ENCODE data around the gene EIF2AK3. TPM values are rescaled to one million over a fixed set of nuclear protein-coding genes. Genes with fewer than 3 reads are reported as not detected.

EIF2AK3 gene
- total and polyA plus RNA-seq, 2 of the 4 experiments (the other 2 are of a cell fraction): 7.9 to 22.8 TPM

DNA sequence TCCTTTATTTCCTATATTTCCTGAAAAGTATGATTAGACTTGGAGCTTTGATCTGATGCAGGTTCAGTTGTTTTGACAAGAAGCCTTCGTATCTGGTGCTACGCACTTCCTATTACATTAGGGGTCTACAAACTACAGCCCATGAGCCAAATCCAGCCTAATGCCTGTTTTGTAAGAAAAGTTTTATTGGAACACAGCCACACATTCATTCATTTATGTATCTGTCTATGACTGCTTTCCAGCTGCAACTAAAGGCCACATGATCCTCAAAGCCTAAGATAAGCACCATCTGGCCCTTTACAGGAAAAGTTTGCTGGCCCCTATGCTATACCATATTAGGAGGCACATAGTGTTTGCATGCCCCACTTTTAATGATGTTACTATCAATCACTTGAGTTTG, 26.0 kb downstream of the EIF2AK3 start:
- dilution Hi-C loops (cut with HindIII; ENCODE audit: low sequenced_read_pairs, unreplicated experiment) (no loop called here), intact Hi-C loops (cut with micrococcal nuclease) (loop anchor here (5.0 kb wide), 1 partner anchor 56 kb away; no protein-coding TSS in a partner anchor), in situ Hi-C loops (cut with MboI; ENCODE audit: low sequenced_read_pairs) (no loop called here)
- H3K4me2 ChIP-seq (ENCODE audit: low read depth, low read length): 0 out of 2 replicates have a peak overlapping the region, but pooled peaks have one; percentile 31
- H3K9me1 ChIP-seq (ENCODE audit: insufficient read depth, low read length): peaks cover 13% of the 10 kb centered on the region
- no peak overlapping the region for H4K91ac ChIP-seq (ENCODE audit: insufficient read depth, low read depth, low read length)
- H3K56ac ChIP-seq (ENCODE audit: extremely low read depth, insufficient read depth, low read length): no peak overlapping the region
- ChIA-PET CTCF (no interaction called here), POLR2A (ENCODE audit: unreplicated experiment) (no interaction called here)
- H2AK5ac ChIP-seq (ENCODE audit: low read depth, low read length): no peak overlapping the region
- no peak overlapping the region for H2AK9ac ChIP-seq (replicated peaks; ENCODE audit: low read depth, low read length, poor library complexity)
- no peak overlapping the region; the same call in 2 of the 3 replicates for H2BK15ac ChIP-seq (ENCODE audit: low read depth, low read length)
- H4K20me1 ChIP-seq (ENCODE audit: insufficient read depth, low read length): peaks cover 21% of the 10 kb centered on the region; the same call in 1 of the 2 replicates
- peak overlapping the region; percentile 19 for H2BK5ac ChIP-seq (ENCODE audit: low read depth, low read length, poor library complexity, severe bottlenecking)
- H4K8ac ChIP-seq (ENCODE audit: low read depth in 2 of 2, low read length in 2 of 2): peak overlapping the region in 1 of 2 experiments; percentile 46; a peak in 1 of 4 replicates
- H3K4me1 ChIP-seq (ENCODE audit: control insufficient read depth, insufficient read depth, low read length): peaks cover 9% of the 10 kb centered on the region
- H3K23ac ChIP-seq (ENCODE audit: low read depth, low read length): no peak overlapping the region
- TF ChIP-seq, protein P1, sequence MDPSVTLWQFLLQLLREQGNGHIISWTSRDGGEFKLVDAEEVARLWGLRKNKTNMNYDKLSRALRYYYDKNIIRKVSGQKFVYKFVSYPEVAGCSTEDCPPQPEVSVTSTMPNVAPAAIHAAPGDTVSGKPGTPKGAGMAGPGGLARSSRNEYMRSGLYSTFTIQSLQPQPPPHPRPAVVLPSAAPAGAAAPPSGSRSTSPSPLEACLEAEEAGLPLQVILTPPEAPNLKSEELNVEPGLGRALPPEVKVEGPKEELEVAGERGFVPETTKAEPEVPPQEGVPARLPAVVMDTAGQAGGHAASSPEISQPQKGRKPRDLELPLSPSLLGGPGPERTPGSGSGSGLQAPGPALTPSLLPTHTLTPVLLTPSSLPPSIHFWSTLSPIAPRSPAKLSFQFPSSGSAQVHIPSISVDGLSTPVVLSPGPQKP (IDR thresholded peaks at IDR 0.05; ENCODE audit: borderline replicate concordance, low read depth, low read length): no peak
- no peak for TF ChIP-seq MAZ (IDR thresholded peaks at IDR 0.05; ENCODE audit: borderline replicate concordance, low read depth, low read length)
- no peak for TF ChIP-seq FOS (IDR thresholded peaks at IDR 0.05; ENCODE audit: low read depth, low read length)
- no peak for TF ChIP-seq RFX5 (IDR thresholded peaks at IDR 0.05; ENCODE audit: low read depth, low read length)
- no peak for TF ChIP-seq CHD1 (IDR thresholded peaks at IDR 0.05; ENCODE audit: low read depth, low read length)
- no peak for TF ChIP-seq SMC3 (IDR thresholded peaks at IDR 0.05; ENCODE audit: low read depth, low read length)
- no peak for TF ChIP-seq NFE2L2 (IDR thresholded peaks at IDR 0.05; ENCODE audit: low read depth, low read length)
- no peak for TF ChIP-seq RCOR1 (IDR thresholded peaks at IDR 0.05; ENCODE audit: insufficient replicate concordance, low read length)
- TF ChIP-seq MAFK (IDR thresholded peaks at IDR 0.05; ENCODE audit: low read depth, low read length): no peak
- TF ChIP-seq MXI1 (IDR thresholded peaks at IDR 0.05; ENCODE audit: borderline replicate concordance, low read depth, low read length): no peak
- TF ChIP-seq, protein P2, sequence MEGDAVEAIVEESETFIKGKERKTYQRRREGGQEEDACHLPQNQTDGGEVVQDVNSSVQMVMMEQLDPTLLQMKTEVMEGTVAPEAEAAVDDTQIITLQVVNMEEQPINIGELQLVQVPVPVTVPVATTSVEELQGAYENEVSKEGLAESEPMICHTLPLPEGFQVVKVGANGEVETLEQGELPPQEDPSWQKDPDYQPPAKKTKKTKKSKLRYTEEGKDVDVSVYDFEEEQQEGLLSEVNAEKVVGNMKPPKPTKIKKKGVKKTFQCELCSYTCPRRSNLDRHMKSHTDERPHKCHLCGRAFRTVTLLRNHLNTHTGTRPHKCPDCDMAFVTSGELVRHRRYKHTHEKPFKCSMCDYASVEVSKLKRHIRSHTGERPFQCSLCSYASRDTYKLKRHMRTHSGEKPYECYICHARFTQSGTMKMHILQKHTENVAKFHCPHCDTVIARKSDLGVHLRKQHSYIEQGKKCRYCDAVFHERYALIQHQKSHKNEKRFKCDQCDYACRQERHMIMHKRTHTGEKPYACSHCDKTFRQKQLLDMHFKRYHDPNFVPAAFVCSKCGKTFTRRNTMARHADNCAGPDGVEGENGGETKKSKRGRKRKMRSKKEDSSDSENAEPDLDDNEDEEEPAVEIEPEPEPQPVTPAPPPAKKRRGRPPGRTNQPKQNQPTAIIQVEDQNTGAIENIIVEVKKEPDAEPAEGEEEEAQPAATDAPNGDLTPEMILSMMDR (conservative IDR thresholded peaks at IDR 0.05; ENCODE audit: low read depth, low read length): no peak
- no peak for TF ChIP-seq CEBPB (IDR thresholded peaks at IDR 0.05; ENCODE audit: low read depth, low read length)
- TF ChIP-seq POLR2A (IDR thresholded peaks at IDR 0.05; ENCODE audit: low read depth, low read length): no peak
- no peak for TF ChIP-seq RAD21 (IDR thresholded peaks at IDR 0.05; ENCODE audit: low read length)
- no peak for TF ChIP-seq USF2 (IDR thresholded peaks at IDR 0.05; ENCODE audit: low read depth, low read length)
- TF ChIP-seq BHLHE40 (IDR thresholded peaks at IDR 0.05; ENCODE audit: low read depth, low read length): no peak
- no peak overlapping the region for H3K4me3 ChIP-seq (ENCODE audit: insufficient read depth, low read depth, low read length)
- no peak overlapping the region for H2BK120ac ChIP-seq (ENCODE audit: low read depth, low read length)
- H3K9me3 ChIP-seq (ENCODE audit: control insufficient read depth, insufficient read depth, low read length): no peaks in the 10 kb centered on the region
- no peak overlapping the region; the same call in 1 of the 2 replicates for H3K18ac ChIP-seq (ENCODE audit: low read depth, low read length)
- no peak overlapping the region for H2AFZ ChIP-seq (replicated peaks; ENCODE audit: low read length, poor library complexity)
- H3K27ac ChIP-seq (ENCODE audit: insufficient read depth, low read length): no peak overlapping the region
- no peak overlapping the region for H3K9ac ChIP-seq (ENCODE audit: low read depth, low read length)
- WGBS, 2 experiments (ENCODE audit: extremely low coverage in 2 of 2, insufficient read length in 1 of 2): no CpG with 5 or more reads among the region's 2 CpGs
- no peak overlapping the region for H3K14ac ChIP-seq (replicated peaks; ENCODE audit: low read depth, low read length)
- no peak overlapping the region for H4K5ac ChIP-seq (ENCODE audit: low read depth, low read length)
- BruUV-seq (replicated peaks): no TSS peak
- no peak overlapping the region for H3K4ac ChIP-seq (ENCODE audit: low read depth, low read length)
- no peak for ATAC-seq (ENCODE audit: low read depth)
- no peaks in the 10 kb centered on the region for H3K27me3 ChIP-seq (ENCODE audit: control insufficient read depth, insufficient read depth, low read length)
- H3K36me3 ChIP-seq (ENCODE audit: control insufficient read depth, insufficient read depth, low read length): no peaks in the 10 kb centered on the region
- peak overlapping the region; percentile 33; the same call in 1 of the 2 replicates for H2BK20ac ChIP-seq (ENCODE audit: low read depth, low read length)
- H3K79me1 ChIP-seq (ENCODE audit: low read depth in 1 of 2, low read length in 2 of 2): peaks cover 25 to 53% of the 10 kb centered on the region in 2 experiments
- peak; percentile 61 for DNase-seq
